HG03108 (cell line): Measurements from ENCODE around the gene NFIL3.
A peak's percentile ranks its signal among the peaks of the same experiment; 100 is the strongest.

Source experiments
- ATAC-seq: cut with Tn5 transposase; IDR thresholded peaks from one replicate; pipeline ENCODE4 v1.9.1; 2021; ENCODE audit warnings: moderate library complexity; ENCODE audit not compliant: unreplicated experiment

NFIL3 gene

GRCh38 chr9:91361291-91362050 is 62.2 kb downstream of the NFIL3 start, which contains the start of gene AUH:
Gene AUH, minus strand, starts transcription at chr9:91361918. Its CDS starts 29 bp downstream, at chr9:91361889.
- ATAC-seq = peak; percentile 88

DNA sequence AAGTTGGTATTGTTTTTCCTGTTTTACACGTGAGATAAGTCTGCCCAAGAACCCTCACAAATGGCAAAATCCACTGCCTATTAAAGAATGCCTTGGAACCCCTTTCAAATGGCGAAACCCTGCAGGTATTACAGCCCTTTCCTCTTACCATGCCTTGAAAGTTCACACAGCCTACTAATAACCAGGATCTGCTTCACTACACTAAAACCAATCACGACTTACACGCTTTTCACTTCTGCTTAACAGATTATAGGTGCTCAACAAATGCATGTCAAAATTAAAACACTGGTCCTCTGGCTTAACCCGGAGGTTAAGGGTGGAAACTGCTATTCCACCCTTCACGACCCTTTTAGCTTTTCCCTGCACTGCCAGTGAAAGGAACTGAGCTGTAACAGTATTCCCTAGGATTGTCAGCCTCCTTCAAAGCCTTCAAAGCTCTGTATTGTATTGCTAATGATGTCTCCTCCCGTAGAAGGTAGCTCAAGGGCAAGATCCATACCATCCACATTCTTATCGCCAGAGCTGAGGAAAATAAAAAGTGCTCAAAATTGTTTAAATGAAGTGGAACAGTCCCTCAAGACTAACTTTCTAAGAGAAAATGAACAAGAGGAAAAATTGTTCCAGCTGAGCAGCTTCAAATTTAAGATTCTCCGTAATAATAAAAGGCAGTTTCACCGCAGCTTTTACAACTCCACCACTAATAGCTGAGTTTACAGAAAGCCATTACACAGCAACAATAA is 62.9 kb downstream of the NFIL3 start:
- no peak for ATAC-seq

- ATAC-seq = no peak
Measured at GRCh38 chr9:91359734-91360470, 63.7 kb downstream of the NFIL3 start.

GRCh38 chr9:91359083-91359482 is 64.5 kb downstream of the NFIL3 start:
- no peak for ATAC-seq
